ENCODE data around the gene GPD1.

Gene GPD1

GRCh38 chr12:50103767-50104321 lies at the start of gene GPD1:
Gene GPD1, plus strand, starts transcription at chr12:50104008. Its CDS starts 43 bp downstream, at chr12:50104051.
- no peak for DNase-seq (ENCODE audit: low read depth)

GRCh38 chr12:50055831-50056638 lies 47.8 kb upstream of the GPD1 start:
- DNase-seq (ENCODE audit: low read depth) = no peak

- DNase-seq (ENCODE audit: low read depth) = no peak
Measured at GRCh38 chr12:50056639-50056976, 47.2 kb upstream of the GPD1 start.

- no peak for DNase-seq (ENCODE audit: low read depth)
Measured at GRCh38 chr12:50057000-50057841, 46.6 kb upstream of the GPD1 start, which contains the start of gene ASIC1. Gene ASIC1, plus strand, starts transcription at chr12:50057596. Its CDS starts 1,171 bp downstream, at chr12:50058767.

GRCh38 chr12:50057896-50058670 lies 45.7 kb upstream of the GPD1 start:
- no peak for DNase-seq (ENCODE audit: low read depth)

GRCh38 chr12:50058743-50059312 lies 45.0 kb upstream of the GPD1 start:
- no peak for DNase-seq (ENCODE audit: low read depth)

- DNase-seq (ENCODE audit: low read depth) = no peak
Measured at GRCh38 chr12:50059440-50060119, 44.2 kb upstream of the GPD1 start.

- no peak for DNase-seq (ENCODE audit: low read depth)
Measured at GRCh38 chr12:50060120-50060468, 43.7 kb upstream of the GPD1 start.

GRCh38 chr12:50061171-50061570 lies 42.6 kb upstream of the GPD1 start:
- DNase-seq (ENCODE audit: low read depth) = no peak

GRCh38 chr12:50061946-50062686 lies 41.7 kb upstream of the GPD1 start:
- no peak for DNase-seq (ENCODE audit: low read depth)

- DNase-seq (ENCODE audit: low read depth) = no peak
Measured at GRCh38 chr12:50062728-50063460, 40.9 kb upstream of the GPD1 start.

- DNase-seq (ENCODE audit: low read depth) = no peak
Measured at GRCh38 chr12:50065726-50066310, 38.0 kb upstream of the GPD1 start.

GRCh38 chr12:50066402-50066801 lies 37.4 kb upstream of the GPD1 start:
- DNase-seq (ENCODE audit: low read depth) = peak; percentile 90

GRCh38 chr12:50069069-50069468 lies 34.7 kb upstream of the GPD1 start:
- no peak for DNase-seq (ENCODE audit: low read depth)

- no peak for DNase-seq (ENCODE audit: low read depth)
Measured at GRCh38 chr12:50069539-50069938, 34.3 kb upstream of the GPD1 start.

- DNase-seq (ENCODE audit: low read depth) = no peak
Measured at GRCh38 chr12:50070314-50071060, 33.3 kb upstream of the GPD1 start.

GRCh38 chr12:50072198-50072907 lies 31.5 kb upstream of the GPD1 start:
- DNase-seq (ENCODE audit: low read depth) = no peak

GRCh38 chr12:50073206-50073605 lies 30.6 kb upstream of the GPD1 start:
- DNase-seq (ENCODE audit: low read depth) = no peak
